Type B pancreatic cell (in vitro differentiated cells): Measurements from ENCODE around the gene PRKG1. TPM values are rescaled to one million over a fixed set of nuclear protein-coding genes. Genes with fewer than 3 reads are reported as not detected.

Experiments used
- DNase-seq: peaks from one replicate; pipeline ENCODE4 v3.0.0; 2021; ENCODE audit warnings: mixed read lengths; ENCODE audit not compliant: unreplicated experiment; ENCODE audit errors: extremely low spot score
- H3K27ac Mint-ChIP-seq: 2 replicates; pipeline ENCODE4 v1.8.0; 2021; ENCODE audit warnings: mild to moderate bottlenecking, mixed read lengths
- H3K27me3 Mint-ChIP-seq: 2 replicates; pipeline ENCODE4 v1.8.0; 2021; ENCODE audit warnings: mixed read lengths
- H3K36me3 Mint-ChIP-seq: 2 replicates; pipeline ENCODE4 v1.8.0; 2021; ENCODE audit warnings: mixed read lengths
- H3K4me1 Mint-ChIP-seq: one replicate; pipeline ENCODE4 v1.8.0; 2021; ENCODE audit warnings: mixed read lengths; ENCODE audit not compliant: unreplicated experiment
- H3K4me3 Mint-ChIP-seq: 2 replicates; pipeline ENCODE4 v1.8.0; 2021; ENCODE audit warnings: mild to moderate bottlenecking, mixed read lengths
- H3K9me3 Mint-ChIP-seq: 2 replicates; pipeline ENCODE4 v1.8.0; 2021; ENCODE audit warnings: mixed read lengths
- CTCF ChIP-seq: fragments of 200-600 bp; sonication (generic); conservative IDR thresholded peaks from 2 replicates; pipeline ENCODE4 v1.5.0; 2021; ENCODE audit warnings: antibody characterized with exemption, mild to moderate bottlenecking
- total RNA-seq: library from RNA; stranded (reverse); gene quantifications from 2 replicates; pipeline ENCODE4 v1.2.1, GENCODE V29; 2021; ENCODE audit warnings: low replicate concordance

The PRKG1 gene
- total RNA-seq, 1 donor from 2014 or later, result 12.3 TPM

- peaks cover under 1% of the 10 kb centered on the region for H3K4me1 Mint-ChIP-seq
Observed at GRCh38 chr10:51124852-51125251, 50.6 kb downstream of the PRKG1 start.

GRCh38 chr10:51125518-51125917 lies 51.2 kb downstream of the PRKG1 start:
- H3K4me1 Mint-ChIP-seq, result peaks cover 5% of the 10 kb centered on the region
- no peak overlapping the region for H3K4me3 Mint-ChIP-seq
- no peak for TF ChIP-seq CTCF
- H3K27ac Mint-ChIP-seq, result no peak overlapping the region
- no peak for DNase-seq
- H3K36me3 Mint-ChIP-seq, result peaks cover 4% of the 10 kb centered on the region
- H3K27me3 Mint-ChIP-seq, result no peaks in the 10 kb centered on the region
- peaks cover 6% of the 10 kb centered on the region for H3K9me3 Mint-ChIP-seq

More at GRCh38 chr10:51124852-51125251, 50.6 kb downstream of the PRKG1 start:
- Mint-ChIP-seq H3K9me3 (peaks cover 6% of the 10 kb centered on the region), H3K36me3 (peaks cover 4% of the 10 kb centered on the region), H3K4me3 (no peak overlapping the region), H3K27me3 (no peaks in the 10 kb centered on the region), H3K27ac (no peak overlapping the region)
- no peak for DNase-seq
- TF ChIP-seq CTCF, result no peak

GRCh38 chr10:51129946-51130544 lies 55.8 kb downstream of the PRKG1 start:
- Mint-ChIP-seq H3K27me3 (no peaks in the 10 kb centered on the region), H3K27ac (no peak overlapping the region), H3K9me3 (no peaks in the 10 kb centered on the region), H3K36me3 (peaks cover 4% of the 10 kb centered on the region), H3K4me1 (peaks cover 5% of the 10 kb centered on the region), H3K4me3 (no peak overlapping the region)
- no peak for DNase-seq
- TF ChIP-seq CTCF, result no peak

- H3K9me3 Mint-ChIP-seq, result no peaks in the 10 kb centered on the region
- no peaks in the 10 kb centered on the region for H3K4me1 Mint-ChIP-seq
- no peak for TF ChIP-seq CTCF
- no peak for DNase-seq
- no peak overlapping the region for H3K27ac Mint-ChIP-seq
- H3K27me3 Mint-ChIP-seq, result no peaks in the 10 kb centered on the region
- no peaks in the 10 kb centered on the region for H3K36me3 Mint-ChIP-seq
- H3K4me3 Mint-ChIP-seq, result no peak overlapping the region
Observed at GRCh38 chr10:51137756-51138529, 63.7 kb downstream of the PRKG1 start.

GRCh38 chr10:51139176-51139575 lies 64.9 kb downstream of the PRKG1 start:
- no peak for DNase-seq
- H3K4me3 Mint-ChIP-seq, result no peak overlapping the region
- H3K9me3 Mint-ChIP-seq, result no peaks in the 10 kb centered on the region
- no peaks in the 10 kb centered on the region for H3K4me1 Mint-ChIP-seq
- no peaks in the 10 kb centered on the region for H3K36me3 Mint-ChIP-seq
- TF ChIP-seq CTCF, result no peak
- no peak overlapping the region for H3K27ac Mint-ChIP-seq
- H3K27me3 Mint-ChIP-seq, result no peaks in the 10 kb centered on the region
